Fibroblast of peridontal ligament (primary cell): Measurements from ENCODE around the gene MYLK.

Source experiments
- DNase-seq: peaks from one replicate; pipeline ENCODE4 v3.0.0-alpha.2; 2010; ENCODE audit errors: extremely low read depth

Gene MYLK

GRCh38 chr3:123876858-123877257 is 7.3 kb downstream of the MYLK start:
- DNase-seq, result no peak

GRCh38 chr3:123872621-123873020 is 11.5 kb downstream of the MYLK start:
- no peak for DNase-seq

GRCh38 chr3:123871946-123872345 is 12.2 kb downstream of the MYLK start:
- DNase-seq, result no peak

GRCh38 chr3:123870033-123870432 is 14.1 kb downstream of the MYLK start:
- DNase-seq, result peak; percentile 29

- no peak for DNase-seq
Measured at GRCh38 chr3:123869165-123869564, 15.0 kb downstream of the MYLK start.

GRCh38 chr3:123864706-123865105 is 19.4 kb downstream of the MYLK start:
- no peak for DNase-seq

GRCh38 chr3:123862152-123862551 is 22.0 kb downstream of the MYLK start:
- no peak for DNase-seq

GRCh38 chr3:123861081-123861836 is 22.9 kb downstream of the MYLK start:
- DNase-seq, result no peak

GRCh38 chr3:123859177-123859576 is 25.0 kb downstream of the MYLK start:
- peak; percentile 18 for DNase-seq

GRCh38 chr3:123854905-123855304 is 29.2 kb downstream of the MYLK start:
- no peak for DNase-seq

GRCh38 chr3:123853686-123854372 is 30.3 kb downstream of the MYLK start:
- no peak for DNase-seq

GRCh38 chr3:123847209-123847608 is 36.9 kb downstream of the MYLK start:
- no peak for DNase-seq

GRCh38 chr3:123843668-123844067 is 40.5 kb downstream of the MYLK start:
- DNase-seq, result peak; percentile 67

GRCh38 chr3:123842711-123843110 is 41.4 kb downstream of the MYLK start:
- no peak for DNase-seq

GRCh38 chr3:123841476-123842238 is 42.5 kb downstream of the MYLK start:
- no peak for DNase-seq

- no peak for DNase-seq
Measured at GRCh38 chr3:123840961-123841360, 43.2 kb downstream of the MYLK start.

- DNase-seq, result no peak
Measured at GRCh38 chr3:123837858-123838257, 46.3 kb downstream of the MYLK start.

- peak; percentile 80 for DNase-seq
Measured at GRCh38 chr3:123834631-123835030, 49.5 kb downstream of the MYLK start.

- DNase-seq, result no peak
Measured at GRCh38 chr3:123833398-123833785, 50.7 kb downstream of the MYLK start.

- DNase-seq, result no peak
Measured at GRCh38 chr3:123832692-123833397, 51.3 kb downstream of the MYLK start.

GRCh38 chr3:123831420-123831819 is 52.7 kb downstream of the MYLK start:
- no peak for DNase-seq

- DNase-seq, result no peak
Measured at GRCh38 chr3:123821920-123822319, 62.2 kb downstream of the MYLK start.
